ENCODE results near the gene PRDM12.

The PRDM12 gene

GRCh38 chr9:130636648-130637020 lies 27.8 kb upstream of the PRDM12 start:
- DNase-seq, result no peak

DNA sequence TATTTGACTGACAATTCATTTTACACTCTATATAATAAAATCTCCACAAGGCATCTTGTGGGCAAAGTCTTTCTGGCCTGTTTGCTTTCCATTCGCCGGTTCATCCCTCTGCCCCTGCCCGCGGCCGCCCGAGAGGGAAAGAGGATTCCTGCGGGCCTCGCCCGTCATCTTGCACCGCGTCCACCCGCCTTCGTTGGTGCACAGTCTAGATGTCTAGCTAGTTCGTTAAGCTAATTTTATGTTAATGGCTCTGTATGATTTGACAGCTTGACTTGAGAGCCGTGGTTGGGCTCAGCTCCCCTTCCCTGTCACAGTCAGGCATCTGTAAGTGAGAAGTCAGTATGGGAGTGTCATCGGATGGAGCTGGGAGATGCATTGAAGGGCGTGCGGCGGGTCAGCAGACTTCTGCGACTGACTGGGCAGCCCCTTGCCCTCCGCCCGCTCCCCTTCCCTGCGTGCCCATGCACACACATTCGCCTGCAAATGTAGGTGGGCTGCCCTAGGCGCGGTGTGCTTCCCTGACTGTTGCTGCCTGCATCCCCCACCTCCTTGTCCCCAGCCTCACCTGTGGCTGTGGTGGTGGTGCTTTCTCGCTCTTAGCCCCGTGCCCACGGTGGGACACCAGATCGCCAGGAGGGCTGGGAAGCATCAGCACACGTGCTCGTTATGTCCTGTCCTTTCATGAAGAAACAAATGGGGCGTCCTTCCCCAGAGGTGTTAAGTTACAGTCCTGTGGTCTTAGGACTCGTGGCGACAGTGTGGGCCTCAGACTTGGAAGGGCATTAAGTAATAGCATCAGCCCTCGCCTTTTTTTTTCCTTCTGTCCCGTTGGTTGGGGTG lies 25.9 kb upstream of the PRDM12 start:
- no peak for DNase-seq

GRCh38 chr9:130639124-130639765 lies 25.1 kb upstream of the PRDM12 start:
- no peak for DNase-seq

DNA sequence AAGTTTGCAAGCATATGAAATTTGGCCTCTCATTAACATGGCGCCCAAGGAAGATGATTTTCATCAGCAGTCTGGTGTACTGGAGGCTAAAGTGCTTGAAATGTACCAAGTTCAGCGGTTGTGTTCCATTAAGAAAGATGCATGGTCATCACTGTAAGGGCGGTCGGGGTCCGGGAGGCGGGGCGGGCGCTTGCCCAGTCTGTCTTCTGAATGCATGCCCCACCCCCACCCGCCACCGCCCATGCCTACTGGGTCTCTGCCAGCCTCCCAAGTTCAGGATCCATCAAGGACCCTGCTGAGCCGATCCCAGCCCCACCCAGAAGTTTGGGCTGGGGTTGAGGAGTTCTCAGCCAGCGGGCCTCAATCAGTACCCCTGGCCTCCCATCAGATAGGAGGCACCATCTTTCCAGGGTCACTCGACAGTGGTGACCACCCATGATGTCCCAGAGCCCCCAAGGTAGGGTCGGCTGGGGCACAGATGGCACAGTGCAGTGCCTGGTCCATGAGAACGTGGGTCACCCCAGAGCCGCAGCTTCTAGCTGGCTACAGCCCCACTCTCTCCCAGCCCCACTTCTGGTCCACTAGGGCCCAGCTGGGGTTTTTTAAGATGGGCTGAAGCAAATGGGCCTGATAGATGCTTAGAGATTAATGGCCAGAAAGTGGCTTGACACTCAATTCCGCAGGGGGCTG lies 24.4 kb upstream of the PRDM12 start:
- no peak for DNase-seq

DNA sequence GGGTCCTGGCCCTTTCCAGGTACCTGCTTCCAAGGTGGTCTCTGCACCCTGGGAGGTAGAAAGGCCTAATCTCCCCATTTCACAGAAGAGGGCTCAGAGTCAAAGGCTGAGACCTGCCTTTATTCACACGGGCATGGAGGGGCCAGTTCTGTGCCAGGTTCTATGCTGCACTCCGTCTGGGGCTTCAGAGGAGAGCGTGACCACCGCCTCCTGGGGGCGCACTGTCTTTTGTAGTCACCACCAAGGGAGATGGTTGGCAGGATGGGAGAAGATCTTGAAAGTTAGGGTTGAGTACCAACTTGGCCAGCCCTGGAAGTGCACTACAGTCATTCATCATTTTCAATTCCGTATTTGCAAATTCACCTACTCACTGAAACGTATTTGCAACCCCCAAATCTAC lies 23.7 kb upstream of the PRDM12 start:
- no peak for DNase-seq

GRCh38 chr9:130642926-130643325 lies 21.5 kb upstream of the PRDM12 start:
- no peak for DNase-seq

DNA sequence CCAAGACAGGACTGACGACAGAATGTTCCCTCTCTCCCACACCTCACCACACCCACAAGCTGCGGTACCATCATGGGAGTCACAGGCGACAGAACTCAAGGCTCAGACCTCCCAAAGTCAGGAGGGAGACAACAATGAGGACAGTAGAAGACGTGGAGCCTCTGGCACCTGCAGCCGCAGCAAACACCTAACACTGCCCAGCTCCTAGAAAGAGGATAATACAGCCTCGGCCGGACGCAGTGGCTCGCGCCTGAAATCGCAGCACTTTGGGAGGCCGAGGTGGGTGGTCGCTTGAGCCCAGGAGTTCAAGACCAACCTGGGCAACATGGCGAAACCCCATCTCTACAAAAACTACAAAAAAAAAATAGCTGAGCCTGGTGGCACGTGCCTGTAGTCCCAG lies 13.2 kb upstream of the PRDM12 start:
- DNase-seq, result no peak

GRCh38 chr9:130651752-130652151 lies 12.6 kb upstream of the PRDM12 start:
- DNase-seq, result no peak

DNA sequence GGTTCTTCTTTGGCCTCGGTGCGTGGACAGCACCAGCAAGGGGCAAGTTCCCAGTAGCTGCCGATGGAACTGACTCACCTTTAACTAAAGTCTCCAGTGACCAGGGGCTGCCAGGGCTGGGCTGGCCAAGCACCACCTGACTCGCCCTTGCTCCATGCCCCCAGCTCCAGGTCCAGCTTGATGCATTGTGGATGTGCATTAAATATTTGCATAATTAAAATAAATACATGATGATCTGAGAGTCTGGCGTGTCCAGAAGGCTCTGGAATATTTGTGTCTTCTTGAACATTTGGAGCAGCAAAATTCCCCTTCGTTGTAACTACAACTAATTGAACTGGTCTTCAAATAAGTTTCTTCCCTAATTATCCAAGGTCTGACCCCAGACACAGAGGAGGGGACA lies 9.5 kb upstream of the PRDM12 start:
- no peak for DNase-seq

- DNase-seq, result no peak
Observed at GRCh38 chr9:130658893-130659698, 5.3 kb upstream of the PRDM12 start.

DNA sequence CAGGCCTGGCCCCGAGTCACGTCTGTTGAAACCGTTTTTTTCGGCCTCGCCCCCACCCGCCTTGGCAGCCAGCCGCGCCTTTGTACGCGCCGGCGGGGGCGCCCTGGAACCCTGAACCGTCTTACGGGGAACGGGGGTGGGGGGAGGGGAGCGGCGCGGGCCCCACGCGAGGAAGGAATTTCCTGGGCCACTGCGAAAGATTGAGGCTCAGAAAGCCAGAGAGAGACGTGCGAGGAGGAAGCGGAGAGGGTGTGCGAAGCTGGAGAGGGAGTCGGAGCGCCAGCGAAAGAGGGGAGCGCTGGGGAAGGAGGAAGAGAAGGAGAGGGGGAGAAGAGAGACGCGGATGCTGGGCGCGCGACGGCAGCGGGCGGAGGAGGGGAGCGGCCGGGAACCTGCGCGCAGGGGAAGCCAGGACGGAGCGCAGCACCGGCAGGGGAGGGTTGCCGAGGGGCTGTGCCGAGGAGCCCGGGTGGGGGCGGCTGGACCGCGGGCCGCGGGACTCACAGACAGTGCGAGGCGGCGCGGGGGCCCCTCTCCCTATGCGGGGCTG lies 4.6 kb upstream of the PRDM12 start:
- DNase-seq, result no peak

DNA sequence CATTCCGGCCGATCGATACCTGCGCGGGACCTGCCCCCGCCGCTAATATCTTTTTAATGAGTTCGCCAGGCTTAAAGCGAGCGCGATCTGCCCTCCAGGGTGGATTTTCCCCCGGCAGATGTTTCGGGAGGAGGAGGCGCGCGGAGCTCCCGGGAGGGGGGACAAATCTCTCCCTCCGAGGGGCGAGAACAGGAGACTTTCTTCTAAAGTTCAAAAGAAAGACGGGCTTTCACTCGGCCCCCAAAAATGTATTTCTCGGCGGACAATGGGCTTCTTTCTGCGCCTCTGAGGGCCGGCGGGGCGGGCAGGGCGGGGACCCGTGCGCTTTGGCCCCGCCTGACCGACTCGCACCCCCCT lies 4.1 kb upstream of the PRDM12 start:
- DNase-seq, result no peak

DNA sequence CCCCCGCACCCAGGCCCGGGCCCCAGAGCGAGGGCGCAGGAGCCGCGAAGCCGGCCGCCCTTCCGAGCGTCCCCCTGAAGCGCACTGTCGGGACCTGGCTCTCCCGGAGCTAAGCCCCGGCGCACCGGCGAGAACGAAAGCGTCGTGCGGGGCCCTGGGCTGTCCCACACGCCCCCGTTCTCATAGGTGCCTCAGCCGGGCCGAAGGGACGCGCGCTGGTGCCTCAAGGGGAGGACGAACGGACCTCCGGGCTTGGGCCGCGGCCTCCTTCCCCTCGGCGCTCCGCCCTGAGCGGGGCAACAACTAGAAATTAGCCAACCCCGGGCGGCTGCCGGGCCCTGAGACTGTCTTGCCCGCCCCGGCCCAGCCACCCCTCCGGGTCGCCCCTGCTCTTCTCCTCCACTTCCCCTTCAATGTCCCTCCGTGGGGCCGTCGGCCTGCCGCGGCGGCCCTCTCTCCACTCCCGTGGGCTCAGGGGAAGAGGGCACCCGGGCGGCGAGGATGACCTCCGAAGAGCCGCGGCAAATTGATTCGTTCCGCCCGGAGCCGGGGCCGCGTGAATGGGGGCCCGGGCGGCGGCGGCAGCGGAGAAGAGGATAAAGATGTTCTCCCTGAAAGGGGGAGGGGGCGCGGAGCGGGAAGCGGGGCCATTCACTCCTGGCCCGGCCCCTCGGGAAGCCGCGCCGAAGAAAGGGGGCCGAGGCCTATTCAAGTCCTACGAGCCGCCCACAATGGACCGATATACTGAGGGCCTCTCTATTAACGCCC lies 3.5 kb upstream of the PRDM12 start:
- DNase-seq, result no peak

DNA sequence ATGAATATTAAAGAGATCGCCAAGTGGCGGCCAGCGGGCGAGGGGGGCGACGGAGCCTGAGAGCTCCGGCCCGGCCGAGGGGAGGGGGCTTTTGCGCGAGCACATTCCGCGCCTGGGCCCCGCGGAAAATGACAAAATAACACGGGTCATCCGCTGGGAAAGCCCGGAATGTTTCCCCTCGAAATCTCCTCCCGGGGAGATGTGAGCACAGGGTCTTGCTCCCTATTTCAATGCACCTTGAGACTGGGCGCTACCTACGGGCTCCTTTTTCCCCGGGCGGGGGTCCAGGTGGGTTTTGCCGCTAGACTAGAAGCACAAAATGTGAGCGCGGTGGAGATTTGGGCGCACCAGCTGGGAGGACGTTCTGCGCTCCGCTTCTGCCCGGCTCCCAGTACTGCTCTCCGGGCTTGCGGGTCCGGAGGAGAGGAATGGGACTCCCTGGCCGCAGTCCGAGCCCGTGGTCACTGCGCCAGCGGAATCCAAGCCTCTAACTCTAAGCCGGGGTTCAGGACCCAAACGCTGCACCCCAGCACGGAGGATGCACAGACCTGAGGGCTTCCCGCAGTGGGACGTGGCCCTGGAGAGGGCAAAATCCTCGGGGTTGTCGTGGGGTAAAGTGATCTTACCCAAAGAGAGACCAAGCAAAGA lies 2.8 kb upstream of the PRDM12 start:
- no peak for DNase-seq

- no peak for DNase-seq
Observed at GRCh38 chr9:130662099-130662969, 2.1 kb upstream of the PRDM12 start.

DNA sequence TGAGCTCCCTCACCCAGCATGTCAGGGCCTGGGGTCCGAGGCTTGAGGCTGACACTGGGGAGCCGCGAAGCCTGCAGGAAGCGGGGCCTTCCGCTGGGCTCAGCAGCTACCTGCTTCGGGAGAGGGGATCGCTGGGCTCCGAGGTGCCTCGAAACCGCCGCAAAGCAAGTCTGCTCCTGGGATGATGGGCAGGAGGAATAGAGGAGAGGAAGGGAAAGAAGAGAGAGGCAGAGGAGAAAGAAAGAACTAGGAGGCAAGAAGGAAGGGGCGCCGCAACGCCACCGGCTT lies 1.5 kb upstream of the PRDM12 start:
- DNase-seq, result no peak

DNA sequence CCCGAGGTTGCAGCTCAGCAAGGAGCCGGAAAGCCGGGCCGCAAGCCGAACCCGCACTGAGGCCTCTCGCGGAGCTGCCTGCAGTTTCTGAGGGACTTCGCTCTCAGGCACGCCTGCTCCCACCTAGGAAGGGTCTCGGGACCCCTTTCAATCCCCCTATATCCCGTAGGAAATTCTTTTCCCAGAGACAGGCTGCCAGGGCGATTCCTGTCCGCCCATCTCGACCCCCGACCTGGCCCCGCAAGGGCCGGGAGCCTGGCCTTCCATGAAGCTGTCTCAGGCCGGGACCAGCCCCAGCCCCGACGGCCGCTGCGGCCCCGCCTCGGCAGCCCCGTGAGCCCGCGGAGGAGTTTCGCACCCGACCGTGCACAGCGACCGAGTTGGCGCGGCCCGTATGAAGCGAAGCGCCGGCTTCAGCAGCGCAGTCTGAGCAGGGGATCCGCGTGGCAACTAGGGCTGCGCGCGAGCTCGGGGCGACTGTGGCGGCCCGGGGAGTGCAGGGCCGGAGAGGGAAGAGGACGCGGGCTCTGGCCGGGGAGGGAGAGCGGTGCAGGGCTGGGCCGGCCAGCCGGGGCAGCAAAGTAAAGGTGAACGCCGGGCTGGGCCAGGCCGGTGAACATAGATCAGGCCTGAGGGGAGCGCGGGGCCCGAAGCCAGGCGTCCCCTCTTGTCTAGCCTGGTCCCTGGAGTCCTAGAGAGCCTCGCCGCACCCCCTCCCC lies 977 bp upstream of the PRDM12 start:
- no peak for DNase-seq

- no peak for DNase-seq
Observed at GRCh38 chr9:130663977-130664250, 480 bp upstream of the PRDM12 start.

DNA sequence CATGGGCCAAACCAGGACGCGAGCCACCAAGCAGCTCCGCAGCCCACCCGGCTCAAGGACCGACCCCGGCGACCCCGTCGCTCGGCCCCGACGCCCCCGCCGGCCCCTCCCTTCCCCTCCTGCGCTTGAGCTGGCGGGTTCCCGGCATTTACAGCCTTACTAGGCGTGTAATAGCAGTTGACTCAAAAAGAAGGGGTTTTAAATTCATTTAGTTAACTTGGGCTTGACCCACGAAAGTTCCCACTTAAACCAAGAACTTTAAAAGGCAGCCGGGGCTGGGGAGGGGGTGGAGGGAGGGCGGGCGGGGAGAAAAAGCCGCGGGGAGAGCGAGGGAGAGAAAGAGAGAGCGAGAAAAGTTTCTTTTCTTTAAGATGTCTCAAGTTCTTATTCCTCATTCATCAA lies 636 bp downstream of the PRDM12 start:
- no peak for DNase-seq
